Stimulated activated CD4-positive, alpha-beta T cell treated with anti-CD3 and anti-CD28 coated beads, Interleukin-15, amount 100 ng/mL, for 1 hour (primary cell): ENCODE measurements around the gene MYRF.

Source experiments
- DNase-seq, 2 donors: peaks; one replicate each; pipeline ENCODE4 v3.0.0-alpha.2; 2020; ENCODE audit warnings: low read depth in 1 of 2, low spot score in 1 of 2

MYRF gene

DNA sequence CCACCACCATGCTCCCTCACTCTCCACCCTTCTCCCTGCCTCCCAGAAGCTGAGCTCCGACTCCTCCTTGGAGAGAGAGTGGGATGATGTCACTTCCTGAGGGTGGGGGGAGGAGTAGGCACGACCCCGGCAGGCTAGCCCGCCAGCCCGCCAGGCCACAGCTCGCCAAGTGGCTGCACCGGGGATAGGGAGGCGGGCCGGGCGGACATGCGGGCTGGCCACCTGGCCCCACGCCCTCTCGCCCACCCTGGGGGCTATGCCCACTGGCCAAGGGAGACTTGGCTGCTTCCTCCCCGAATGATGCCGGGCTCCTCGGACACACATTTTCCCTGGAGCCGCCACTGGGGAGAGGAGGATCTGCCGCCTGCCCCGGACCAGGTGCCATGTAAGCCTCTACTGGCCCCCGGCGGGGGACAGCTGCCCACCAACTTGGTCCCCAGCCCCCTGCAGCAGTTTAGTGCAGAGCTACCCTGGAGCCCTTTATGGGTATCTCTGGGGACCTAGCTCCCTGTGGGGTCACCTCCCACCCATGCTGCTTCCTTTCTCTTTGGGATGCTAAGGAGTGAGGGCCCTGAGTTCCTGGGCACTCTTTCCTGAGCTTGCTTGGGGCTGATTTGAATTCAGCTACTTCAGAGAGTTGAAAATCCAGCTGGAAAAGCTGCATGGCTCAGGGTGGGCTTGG, 33.7 kb upstream of the MYRF start:
- no peak for DNase-seq

DNA sequence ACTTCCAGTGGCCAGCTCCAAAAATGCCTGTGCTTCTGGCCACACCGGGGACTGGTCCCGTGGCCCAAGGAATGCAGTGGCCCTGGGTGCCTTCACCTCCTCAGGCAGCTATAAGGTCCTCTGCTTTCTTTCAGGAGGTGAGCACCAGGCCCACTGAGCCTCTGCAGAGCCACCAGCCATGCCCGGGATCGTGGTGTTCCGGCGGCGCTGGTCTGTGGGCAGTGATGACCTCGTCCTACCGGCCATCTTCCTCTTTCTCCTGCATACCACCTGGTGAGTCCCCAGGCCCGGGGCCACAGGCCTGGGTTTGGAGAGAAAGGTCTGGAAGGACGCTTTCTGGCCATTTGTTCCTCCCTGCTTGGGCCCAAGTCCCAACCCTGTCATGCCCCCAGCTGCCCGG, 32.5 kb upstream of the MYRF start:
- no peak for DNase-seq

DNA sequence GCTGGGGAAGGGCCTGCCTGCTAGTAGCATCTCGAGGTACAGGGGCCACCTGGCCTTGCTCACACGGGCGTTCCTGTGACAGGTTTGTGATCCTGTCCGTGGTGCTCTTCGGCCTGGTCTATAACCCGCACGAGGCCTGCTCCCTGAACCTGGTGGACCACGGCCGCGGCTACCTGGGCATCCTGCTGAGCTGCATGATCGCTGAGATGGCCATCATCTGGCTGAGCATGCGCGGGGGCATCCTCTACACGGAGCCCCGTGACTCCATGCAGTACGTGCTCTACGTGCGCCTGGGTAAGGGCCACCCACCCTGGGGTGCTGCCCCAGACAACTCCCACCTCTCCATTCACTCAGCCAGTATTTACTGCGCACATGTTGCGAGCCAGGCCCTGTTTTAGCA, 31.8 kb upstream of the MYRF start:
- DNase-seq: no peak

DNA sequence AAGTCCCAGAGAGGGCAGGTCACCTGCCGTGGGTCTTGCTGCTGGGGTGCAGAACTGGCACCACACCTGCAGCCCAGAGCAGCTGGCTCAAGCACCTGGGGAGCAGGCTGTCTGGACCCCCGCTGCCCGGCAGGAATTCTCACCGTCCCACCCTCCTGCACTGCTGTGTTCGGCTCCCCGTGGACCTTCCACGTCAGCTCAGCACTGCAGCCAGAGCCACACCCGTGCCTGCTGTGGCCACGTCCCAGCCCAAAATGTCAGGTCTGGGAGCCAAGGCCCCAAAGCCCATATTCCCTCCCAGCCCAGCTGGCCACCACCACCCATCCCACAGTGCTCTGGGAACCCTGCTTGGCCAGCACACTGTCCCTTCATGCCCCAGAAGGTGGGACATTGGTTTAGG, 28.0 kb upstream of the MYRF start:
- DNase-seq: no peak

DNA sequence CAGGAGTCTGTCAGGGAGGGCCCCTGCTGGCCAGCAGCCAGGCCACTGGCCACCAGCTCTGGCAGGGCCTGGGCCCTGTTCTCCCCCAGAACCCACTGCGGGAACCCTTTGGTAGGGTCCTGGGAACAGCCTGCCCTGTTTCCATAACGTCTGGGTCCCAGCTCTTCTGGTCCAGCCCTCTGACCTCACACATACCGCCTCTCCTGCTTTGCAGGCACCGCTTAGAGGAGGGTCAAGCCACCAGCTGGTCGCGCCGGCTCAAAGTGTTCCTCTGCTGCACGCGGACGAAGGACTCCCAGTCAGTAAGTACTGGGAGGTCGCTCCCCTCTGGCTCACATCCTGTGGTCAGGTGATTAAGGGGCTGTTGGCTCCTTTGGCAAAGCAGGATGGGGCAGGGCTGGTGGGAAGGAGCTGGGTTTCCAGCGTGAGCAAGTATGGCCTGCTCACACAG, 26.6 kb upstream of the MYRF start:
- no peak for DNase-seq

DNA sequence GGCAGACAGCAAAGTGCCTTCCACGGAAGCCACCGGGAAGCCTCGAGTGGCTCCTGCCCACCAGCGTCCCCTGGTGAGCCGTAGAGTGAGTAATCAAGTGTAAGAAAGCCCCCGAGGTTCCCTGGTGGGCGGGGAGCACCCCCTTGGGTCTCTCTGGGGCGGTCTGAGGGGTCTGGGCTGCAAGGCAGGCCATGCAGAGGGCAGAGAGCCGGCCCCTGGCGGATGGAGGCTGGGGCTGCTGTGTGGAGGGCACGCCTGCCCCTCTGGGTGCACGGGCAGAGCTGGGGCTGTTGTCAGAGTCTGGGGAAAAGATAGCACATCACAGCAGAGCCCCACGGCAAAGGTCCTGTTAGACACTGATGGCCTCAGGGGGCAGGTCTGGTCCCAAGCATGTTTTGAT, 25.7 kb upstream of the MYRF start:
- no peak for DNase-seq

DNA sequence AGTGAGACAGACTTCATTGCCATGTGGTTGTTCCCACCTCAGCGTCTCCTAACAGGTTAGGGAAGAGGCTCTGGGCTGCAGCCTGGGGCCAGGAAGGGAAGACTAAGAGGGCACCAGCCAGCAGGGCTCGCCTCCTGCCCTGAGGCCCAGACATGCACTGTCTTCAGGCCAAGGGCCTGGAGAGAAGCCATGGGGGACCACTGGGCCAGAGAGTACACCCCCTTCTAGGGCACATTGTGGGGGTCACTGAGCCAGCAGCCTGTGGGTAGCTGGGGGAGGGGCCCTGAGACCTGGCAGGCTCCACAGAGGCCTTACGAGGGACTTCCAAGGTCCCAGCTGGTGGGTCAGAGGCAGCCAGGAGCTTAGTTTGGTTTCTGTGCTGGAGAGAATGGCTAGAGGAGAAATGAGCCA, 25.0 kb upstream of the MYRF start:
- DNase-seq: no peak

DNA sequence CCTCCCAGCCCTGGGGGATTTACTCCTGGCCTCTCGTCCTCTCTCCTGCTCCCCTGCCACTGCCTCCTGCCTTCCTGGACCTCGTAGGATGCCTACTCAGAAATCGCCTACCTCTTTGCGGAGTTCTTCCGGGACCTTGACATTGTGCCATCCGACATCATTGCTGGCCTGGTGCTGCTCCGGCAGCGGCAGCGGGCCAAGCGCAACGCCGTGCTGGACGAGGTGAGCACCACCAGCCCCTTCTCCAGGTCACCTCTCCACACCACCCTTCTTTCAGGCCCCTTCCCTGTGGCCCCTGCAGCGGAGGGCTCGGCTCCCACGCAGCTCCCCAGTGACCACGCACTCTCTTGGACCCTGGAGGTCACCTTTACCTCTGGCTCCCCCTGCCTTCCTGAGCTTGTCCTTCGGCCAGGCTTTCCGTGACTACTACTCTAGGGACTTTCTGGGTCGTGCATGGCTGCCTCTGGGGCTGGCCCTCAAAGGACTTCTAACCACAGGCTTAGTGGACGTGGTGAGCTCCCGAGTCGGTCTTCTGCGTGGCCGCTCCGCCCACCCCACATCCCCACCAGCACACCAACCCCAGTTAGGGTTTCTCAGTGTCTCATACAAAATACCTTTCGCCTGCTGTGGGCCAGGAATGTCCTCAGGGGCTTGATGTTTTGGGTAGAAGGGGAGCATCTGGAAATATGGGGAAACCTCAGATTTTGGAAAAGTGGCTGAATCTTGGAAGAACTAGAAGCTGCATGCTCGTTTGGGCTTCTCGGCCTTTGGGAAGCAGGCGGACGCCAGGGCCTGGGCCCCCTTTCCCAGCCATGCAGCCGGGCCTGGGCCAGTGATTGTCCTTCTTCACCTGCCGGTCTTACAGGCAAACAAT, 24.1 kb upstream of the MYRF start:
- no peak for DNase-seq

DNA sequence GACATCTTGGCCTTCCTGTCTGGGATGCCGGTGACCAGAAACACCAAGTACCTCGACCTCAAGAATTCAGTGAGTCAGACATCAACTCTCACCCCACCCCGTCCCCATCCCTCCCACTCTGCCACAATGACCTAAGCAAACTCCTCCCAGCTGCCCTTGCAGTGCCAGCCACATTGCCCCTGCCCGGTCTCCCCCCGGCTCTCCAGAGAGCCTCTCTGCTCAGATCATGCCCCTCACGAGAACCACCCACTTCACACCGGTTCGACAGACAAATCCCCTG, 23.6 kb upstream of the MYRF start:
- DNase-seq: no peak

DNA sequence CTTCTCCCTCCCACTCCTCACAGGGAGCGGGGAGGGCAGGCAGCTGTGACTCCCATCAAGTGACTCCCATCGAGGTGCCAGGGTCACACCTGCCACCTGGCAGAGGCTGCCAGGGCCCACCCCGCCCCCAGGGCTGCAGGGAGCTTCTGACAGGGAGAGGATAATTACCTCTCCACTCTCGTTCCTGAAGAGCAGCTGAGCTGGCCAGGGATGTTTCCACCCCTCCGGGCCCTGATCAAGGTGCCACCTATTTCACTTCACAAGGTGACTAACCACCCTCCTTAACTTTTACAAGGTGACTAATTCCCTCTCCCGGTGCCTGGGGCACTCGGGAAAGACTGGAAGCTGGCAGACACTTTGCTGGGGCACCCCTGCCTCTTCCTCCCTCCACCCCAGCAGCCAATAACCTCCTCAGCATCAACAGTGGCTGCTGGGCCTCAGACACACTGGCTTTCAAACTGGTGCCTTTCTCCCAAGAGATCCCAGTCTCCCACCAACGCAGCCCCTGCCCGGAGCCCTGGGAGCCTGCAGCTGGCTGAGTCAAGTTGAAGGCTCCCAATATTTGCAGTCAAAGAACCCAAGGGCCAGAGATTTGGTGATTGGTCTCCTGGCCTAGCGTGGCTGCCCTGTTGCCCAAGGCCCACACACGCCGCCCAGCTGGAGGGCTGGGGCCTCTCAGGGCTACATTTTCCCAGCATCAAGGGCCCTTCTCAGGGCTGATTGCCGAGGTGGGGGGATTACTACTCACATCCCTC, 22.0 kb upstream of the MYRF start:
- DNase-seq: no peak

DNA sequence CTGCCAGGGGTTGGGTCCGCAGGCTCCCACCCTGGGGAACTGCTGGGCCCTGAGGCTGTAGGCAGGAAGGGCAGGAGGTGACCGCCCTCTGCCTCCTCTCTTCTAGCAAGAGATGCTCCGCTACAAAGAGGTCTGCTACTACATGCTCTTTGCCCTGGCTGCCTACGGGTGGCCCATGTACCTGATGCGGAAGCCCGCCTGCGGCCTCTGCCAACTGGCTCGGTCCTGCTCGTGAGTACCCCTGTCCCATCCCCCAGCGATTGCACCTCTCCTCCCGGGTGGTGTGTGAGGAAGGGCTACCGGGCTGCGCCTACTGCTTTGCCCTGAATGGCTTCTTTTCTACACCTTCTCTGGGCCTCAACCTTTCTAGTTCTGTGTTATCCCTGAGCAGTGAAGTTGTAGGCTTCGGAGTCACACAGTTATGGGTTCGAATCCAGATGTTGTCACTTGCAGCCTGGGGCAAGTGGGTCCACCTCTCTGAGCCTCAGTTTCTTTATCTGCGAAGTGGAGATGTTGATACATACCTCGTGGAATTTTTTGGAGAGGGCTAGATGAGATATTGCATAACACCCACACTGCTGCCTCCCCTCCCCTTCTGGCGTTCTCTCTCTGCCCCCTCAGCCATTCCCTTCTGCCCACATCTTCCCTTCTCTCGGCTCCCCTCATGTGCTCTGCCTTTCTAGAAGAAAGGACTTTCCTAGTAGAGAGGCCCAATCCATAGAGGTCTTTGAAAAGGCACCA, 21.1 kb upstream of the MYRF start:
- DNase-seq: no peak

DNA sequence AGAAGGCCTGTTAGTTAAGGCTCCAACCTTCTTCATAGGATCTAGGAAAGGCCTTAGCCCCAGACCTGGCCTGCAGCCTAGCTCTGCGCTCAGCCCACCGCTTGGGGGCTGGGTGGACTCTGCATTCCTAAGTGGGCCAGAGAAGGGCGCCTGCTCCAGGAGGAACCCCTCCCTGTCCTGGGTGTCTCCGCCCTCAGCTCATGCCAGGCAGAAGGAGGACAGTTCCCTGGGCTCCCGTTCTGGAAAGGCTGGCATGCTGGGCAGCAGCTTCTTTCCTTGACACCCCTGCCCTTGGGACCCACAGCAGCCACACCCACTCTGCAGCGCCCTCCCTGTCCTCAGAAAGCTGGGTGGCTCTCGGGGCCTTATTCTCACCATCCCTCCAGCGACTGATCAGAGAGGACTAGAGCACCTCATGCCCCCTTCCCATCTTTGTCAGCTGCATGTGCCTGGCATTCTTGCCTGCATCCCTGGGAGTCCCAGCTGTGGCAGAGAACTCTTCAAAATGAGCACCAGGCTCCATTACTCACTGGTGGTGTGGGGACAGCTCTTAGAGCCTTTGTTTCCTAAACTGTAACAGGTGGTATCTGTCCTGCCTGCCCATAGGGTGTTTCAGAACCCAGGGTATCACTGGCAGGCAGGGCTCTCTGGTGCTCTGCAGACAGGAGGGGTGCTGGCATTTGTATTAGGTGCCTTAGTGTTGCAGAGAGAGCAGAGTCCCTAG, 20.3 kb upstream of the MYRF start:
- DNase-seq: no peak

DNA sequence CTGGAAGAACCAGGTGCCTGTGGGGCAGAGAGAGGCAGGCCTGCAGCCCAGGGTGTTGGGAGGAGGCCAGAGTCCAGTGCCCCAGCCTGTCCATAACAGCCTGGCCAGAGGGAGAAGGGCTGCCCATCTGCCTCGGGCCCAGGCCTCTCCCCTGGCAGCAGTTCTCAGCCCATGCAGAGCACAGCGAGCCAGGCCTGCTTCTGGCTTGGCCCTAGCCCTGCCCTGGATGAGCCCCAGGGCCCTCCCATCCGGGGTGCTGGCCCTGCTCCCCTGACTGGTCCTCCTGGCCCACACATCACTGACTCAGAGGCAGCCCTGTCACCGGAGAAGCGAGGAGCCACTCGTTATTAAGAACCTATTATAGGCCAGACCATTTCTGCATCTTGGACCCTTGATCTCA, 19.7 kb upstream of the MYRF start:
- no peak for DNase-seq

DNA sequence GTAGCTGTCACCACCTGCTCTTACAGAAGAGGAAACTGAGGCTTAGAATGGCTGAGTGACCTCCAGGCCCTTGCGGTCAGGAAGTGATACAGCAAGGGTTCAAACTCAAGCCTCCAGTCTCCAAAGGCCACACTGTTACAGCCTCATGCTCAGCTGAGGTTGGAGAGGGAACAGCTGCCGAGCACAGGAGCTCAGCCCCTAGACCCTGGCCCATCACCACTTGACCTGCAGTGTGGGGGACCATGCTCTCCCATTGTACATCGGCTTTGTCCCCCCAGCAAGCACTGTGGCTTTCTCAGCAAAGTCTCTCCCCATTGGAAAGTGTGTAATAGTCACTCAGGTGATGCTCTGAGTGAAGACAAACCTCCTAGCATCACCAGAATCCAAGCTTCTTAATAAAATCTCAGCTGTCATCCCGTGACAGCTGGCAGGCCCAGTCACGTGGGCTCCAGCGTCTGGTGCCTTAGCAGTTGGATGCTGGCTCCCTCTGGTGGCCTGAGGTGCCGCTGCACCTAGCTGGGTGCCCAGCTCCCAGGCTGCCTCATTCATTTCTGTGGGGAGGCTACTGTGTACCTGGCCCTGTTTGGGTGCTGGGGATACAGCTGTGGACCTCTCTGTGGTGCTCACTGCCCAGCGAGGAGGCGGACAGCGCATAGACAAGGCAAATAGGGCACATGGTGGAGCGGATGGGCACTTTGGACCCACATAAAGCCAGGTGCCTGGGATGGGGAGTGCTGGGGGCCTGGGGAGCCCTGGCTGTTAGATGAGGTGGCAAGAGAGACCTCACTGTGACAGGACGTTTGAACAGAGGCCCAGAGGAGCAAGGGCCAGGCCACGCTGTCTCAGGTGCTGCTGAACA, 19.1 kb upstream of the MYRF start:
- DNase-seq: peak; percentile 61 to 72

DNA sequence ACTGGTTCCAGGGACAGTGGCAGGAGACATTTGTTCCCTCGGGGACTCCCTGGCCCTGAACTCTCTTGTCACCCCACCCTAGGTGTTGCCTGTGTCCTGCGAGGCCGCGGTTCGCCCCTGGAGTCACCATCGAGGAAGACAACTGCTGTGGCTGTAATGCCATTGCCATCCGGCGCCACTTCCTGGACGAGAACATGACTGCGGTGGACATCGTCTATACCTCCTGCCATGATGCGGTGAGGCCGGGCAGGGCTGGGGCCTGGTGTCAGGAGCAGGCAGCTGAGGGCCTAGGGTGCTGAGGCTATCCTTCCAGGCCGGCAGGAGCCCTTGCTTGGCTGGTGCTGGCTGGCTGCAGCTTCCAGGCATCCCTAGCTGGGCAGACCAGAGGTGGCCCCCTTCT, 17.7 kb upstream of the MYRF start:
- no peak for DNase-seq

DNA sequence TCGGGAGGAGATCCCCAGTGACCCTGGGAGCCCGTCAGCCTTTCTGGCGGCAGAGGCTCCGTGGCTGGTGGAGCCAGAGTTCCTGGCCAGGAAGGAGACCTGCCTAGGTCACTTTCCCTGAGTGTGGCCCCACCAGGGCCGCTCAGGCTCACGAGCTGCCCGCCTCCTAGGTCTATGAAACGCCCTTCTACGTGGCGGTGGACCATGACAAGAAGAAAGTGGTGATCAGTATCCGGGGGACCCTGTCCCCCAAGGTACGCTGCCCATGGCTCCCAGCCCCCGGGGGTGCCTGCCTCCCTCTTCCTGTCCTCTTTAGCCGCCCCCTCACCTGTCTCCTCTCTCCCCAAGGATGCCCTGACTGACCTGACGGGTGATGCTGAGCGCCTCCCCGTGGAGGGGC, 17.0 kb upstream of the MYRF start:
- no peak for DNase-seq

DNA sequence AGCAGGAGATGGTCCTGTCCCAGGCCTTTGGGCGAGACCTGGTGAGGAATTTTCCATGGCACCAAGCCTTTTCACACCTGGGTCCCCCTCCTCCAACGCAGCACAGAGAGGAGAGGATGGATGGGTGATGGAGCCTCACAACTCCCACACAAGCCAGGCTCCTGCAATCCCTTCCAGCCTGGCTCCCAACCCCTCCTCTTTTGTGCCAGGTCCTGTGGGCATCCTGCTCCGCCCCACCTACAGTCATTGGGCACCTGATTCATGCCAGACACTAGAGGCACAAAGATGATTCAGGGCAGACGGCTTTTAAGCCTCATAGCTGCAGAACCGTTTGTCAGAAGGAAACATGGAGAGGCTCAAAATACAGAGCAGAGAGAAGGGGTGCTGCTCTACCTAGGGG, 16.1 kb upstream of the MYRF start:
- no peak for DNase-seq

DNA sequence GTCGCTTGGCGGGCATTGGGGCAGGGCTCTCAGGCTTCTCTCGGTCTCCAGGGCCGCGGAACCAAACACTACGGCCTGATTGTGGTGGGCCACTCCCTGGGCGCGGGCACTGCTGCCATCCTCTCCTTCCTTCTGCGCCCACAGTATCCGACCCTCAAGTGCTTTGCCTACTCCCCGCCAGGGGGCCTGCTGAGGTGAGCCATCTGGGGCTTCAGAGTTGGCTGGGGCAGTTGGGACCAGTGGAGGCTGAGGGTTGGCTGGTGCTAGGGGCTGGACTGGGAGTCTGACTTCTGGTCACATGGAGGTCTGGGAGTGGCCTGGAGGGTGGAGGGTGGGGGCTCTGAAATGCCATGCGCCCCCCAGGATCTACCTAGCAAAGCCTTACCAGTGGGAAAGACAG, 15.3 kb upstream of the MYRF start:
- DNase-seq: no peak

DNA sequence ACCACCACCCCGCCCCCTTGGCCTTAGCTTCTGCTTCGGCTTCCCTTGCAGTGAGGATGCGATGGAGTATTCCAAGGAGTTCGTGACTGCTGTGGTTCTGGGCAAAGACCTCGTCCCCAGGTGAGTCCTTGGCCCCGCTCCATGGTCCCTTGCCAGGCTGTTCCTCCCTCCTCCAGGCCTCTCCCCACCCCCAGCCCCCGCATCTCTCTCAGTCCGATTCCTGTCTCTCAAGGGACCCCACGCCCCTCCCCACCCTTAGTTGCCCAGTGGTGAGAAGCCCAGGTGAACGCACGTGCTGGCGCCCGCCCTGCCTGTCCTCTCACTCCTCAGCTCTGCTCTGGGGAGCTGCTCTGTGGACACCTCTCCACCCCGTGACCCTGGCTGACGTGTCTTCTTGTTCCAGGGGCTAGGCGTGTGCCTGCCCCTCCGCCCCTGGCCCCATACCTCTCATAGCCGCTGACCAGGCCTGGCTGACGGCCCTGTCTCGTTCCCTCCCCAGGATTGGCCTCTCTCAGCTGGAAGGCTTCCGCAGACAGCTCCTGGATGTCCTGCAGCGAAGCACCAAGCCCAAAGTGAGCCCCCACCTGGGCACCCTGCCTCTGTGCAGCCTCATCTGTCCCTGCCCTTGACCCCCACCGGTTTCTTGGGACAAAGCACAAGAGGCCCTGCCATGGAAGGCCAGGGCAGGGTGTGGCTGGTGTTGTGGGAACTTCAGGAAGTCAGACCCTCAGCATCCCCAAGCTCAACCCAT, 14.6 kb upstream of the MYRF start:
- DNase-seq: no peak
